PC-9 (cell line): ENCODE results near the gene FOXR1. TPM values are rescaled to one million over a fixed set of nuclear protein-coding genes. Genes with fewer than 3 reads are reported as not detected.
"Not testable (repeated sequence)": the region's sequence is repeated elsewhere in the genome, so short reads cannot be mapped to it uniquely, and the experiment has no call there.

Experiments used
- BruUV-seq: library from RNA; stranded (reverse); fragments of 400-500 nt; replicated peaks from 2 replicates; lab custom pipeline; 2021; lab: Mats Ljungman, UMichigan
- CTCF ChIA-PET: fragments of 300-600 bp; sonication (Branson Sonifier 250); formaldehyde crosslinking; loops from one replicate; lab custom pipeline; 2022; ENCODE audit warnings: antibody characterized with exemption; lab: Charles Lee
- POLR2A ChIA-PET: fragments of 300-600 bp; sonication (Branson Sonifier 250); formaldehyde crosslinking; loops from one replicate; lab custom pipeline; 2022; ENCODE audit warnings: antibody characterized with exemption; ENCODE audit not compliant: unreplicated experiment; lab: Charles Lee
- DNase-seq, 2 experiments: peaks; one replicate each; pipeline versions ENCODE4 v3.0.0 to v3.0.0-alpha.2; 2015 to 2022; ENCODE audit warnings: mixed read lengths in 1 of 2
- H2AFZ ChIP-seq: fragments of 200-600 bp; sonication (generic); 2 replicates; pipeline ENCODE4 v1.8.1; 2017; ENCODE audit warnings: antibody characterized with exemption
- H3F3A ChIP-seq: fragments of 200-600 bp; sonication (generic); 2 replicates; pipeline ENCODE4 v1.8.1; 2017; ENCODE audit warnings: antibody characterized with exemption, mild to moderate bottlenecking, low read depth; ENCODE audit not compliant: insufficient read depth
- H3K27ac ChIP-seq: fragments of 200-600 bp; sonication (generic); 2 replicates; pipeline ENCODE4 v1.6.1; 2016; ENCODE audit warnings: mixed run types
- H3K27me3 ChIP-seq: fragments of 200-600 bp; sonication (generic); 2 replicates; pipeline ENCODE4 v1.6.1; 2016; ENCODE audit warnings: low read depth, mixed run types; ENCODE audit not compliant: insufficient read depth
- H3K36me3 ChIP-seq: fragments of 200-600 bp; sonication (generic); 2 replicates; pipeline ENCODE4 v1.6.1; 2016; ENCODE audit warnings: low read depth, mixed run types
- H3K4me1 ChIP-seq: fragments of 200-600 bp; sonication (generic); replicated peaks from 2 replicates; pipeline ENCODE4 v1.6.1; 2016; ENCODE audit warnings: mixed run types; ENCODE audit not compliant: insufficient read depth
- H3K4me2 ChIP-seq: fragments of 200-600 bp; sonication (generic); 2 replicates; pipeline ENCODE4 v1.6.1; 2017; ENCODE audit warnings: mixed run types
- H3K4me3 ChIP-seq: fragments of 200-600 bp; sonication (generic); 2 replicates; pipeline ENCODE4 v1.6.1; 2016; ENCODE audit warnings: mixed run types
- H3K79me2 ChIP-seq: fragments of 200-600 bp; sonication (generic); 2 replicates; pipeline ENCODE4 v1.6.1; 2017; ENCODE audit warnings: low read depth, mixed run types
- H3K9me2 ChIP-seq: fragments of 200-600 bp; sonication (generic); 2 replicates; pipeline ENCODE4 v1.8.1; 2017; ENCODE audit warnings: mild to moderate bottlenecking; ENCODE audit not compliant: insufficient read depth
- H3K9me3 ChIP-seq: fragments of 200-600 bp; sonication (generic); 2 replicates; pipeline ENCODE4 v1.8.1; 2016; ENCODE audit warnings: low read depth; ENCODE audit not compliant: insufficient read depth
- H4K20me1 ChIP-seq: fragments of 200-600 bp; sonication (generic); 2 replicates; pipeline ENCODE4 v1.8.1; 2017; ENCODE audit not compliant: insufficient read depth
- EZH2 ChIP-seq: fragments of 200-600 bp; sonication (generic); IDR thresholded peaks from 2 replicates; pipeline ENCODE4 v1.8.0; 2017; ENCODE audit warnings: antibody characterized with exemption, low read depth
- intact Hi-C: fragments of 100-400 bp; cut with micrococcal nuclease; formaldehyde crosslinking; loops from one replicate; pipeline ENCODE4 v1.10.0; 2022; ENCODE audit not compliant: unreplicated experiment
- total RNA-seq: library from RNA; stranded (reverse); gene quantifications from 2 replicates; pipeline ENCODE4 v1.2.3, GENCODE V29; 2021
- TF ChIP-seq, protein P1 (sequence below): fragments of 200-600 bp; sonication (generic); conservative IDR thresholded peaks from 2 replicates; pipeline ENCODE4 v1.6.1; 2017; ENCODE audit warnings: mixed run types, antibody characterized with exemption, mild to moderate bottlenecking, moderate library complexity

The FOXR1 gene
- total RNA-seq, 1 experiment from 2014 or later, result not detected

- no peaks in the 10 kb centered on the region for H4K20me1 ChIP-seq
- H3K4me3 ChIP-seq, result no peak overlapping the region
- H3K9me2 ChIP-seq, result no peaks in the 10 kb centered on the region
- H3K9me3 ChIP-seq, result no peaks in the 10 kb centered on the region
- TF ChIP-seq EZH2, result no peak
- TF ChIP-seq, protein P1, sequence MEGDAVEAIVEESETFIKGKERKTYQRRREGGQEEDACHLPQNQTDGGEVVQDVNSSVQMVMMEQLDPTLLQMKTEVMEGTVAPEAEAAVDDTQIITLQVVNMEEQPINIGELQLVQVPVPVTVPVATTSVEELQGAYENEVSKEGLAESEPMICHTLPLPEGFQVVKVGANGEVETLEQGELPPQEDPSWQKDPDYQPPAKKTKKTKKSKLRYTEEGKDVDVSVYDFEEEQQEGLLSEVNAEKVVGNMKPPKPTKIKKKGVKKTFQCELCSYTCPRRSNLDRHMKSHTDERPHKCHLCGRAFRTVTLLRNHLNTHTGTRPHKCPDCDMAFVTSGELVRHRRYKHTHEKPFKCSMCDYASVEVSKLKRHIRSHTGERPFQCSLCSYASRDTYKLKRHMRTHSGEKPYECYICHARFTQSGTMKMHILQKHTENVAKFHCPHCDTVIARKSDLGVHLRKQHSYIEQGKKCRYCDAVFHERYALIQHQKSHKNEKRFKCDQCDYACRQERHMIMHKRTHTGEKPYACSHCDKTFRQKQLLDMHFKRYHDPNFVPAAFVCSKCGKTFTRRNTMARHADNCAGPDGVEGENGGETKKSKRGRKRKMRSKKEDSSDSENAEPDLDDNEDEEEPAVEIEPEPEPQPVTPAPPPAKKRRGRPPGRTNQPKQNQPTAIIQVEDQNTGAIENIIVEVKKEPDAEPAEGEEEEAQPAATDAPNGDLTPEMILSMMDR, result no peak
- POLR2A ChIA-PET, result no interaction called here
- H3K4me1 ChIP-seq, result no peaks in the 10 kb centered on the region
- BruUV-seq, result no TSS peak
- no peaks in the 10 kb centered on the region for H3F3A ChIP-seq
- H3K27me3 ChIP-seq, result no peaks in the 10 kb centered on the region
- CTCF ChIA-PET, result no interaction called here
- H3K27ac ChIP-seq, result no peak overlapping the region
- H3K79me2 ChIP-seq, result no peaks in the 10 kb centered on the region
- H3K36me3 ChIP-seq, result no peaks in the 10 kb centered on the region
- no peak overlapping the region for H3K4me2 ChIP-seq
- intact Hi-C loops, result no loop called here
- H2AFZ ChIP-seq, result no peak overlapping the region
- DNase-seq, result no peak
Observed at GRCh38 chr11:118975771-118976709, 4.5 kb downstream of the FOXR1 start.

DNA sequence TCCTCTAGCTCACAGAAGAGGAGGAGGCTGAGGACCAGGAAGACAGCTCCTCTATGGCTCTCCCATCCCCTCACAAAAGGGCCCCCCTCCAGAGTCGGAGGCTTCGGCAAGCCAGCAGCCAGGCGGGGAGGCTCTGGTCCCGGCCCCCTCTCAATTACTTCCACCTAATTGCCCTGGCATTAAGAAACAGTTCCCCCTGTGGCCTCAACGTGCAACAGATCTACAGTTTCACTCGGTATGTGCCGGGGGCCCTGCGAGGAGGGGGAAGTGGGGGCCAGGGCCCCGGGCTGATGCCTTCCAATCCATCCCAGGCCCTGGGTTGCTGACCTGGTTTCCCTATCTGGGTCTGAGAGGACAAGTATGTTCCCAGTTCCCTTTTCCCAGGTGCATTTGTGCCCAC lies 7.9 kb downstream of the FOXR1 start:
- no peaks in the 10 kb centered on the region for H3K79me2 ChIP-seq
- intact Hi-C loops, result no loop called here
- ChIA-PET CTCF (no interaction called here), POLR2A (interaction anchor here (0.6 kb wide), 1 partner anchor 244 kb away, joined by 29 read pairs; no protein-coding TSS in a partner anchor)
- H3K4me1 ChIP-seq, result no peaks in the 10 kb centered on the region
- H3K4me2 ChIP-seq, result no peak overlapping the region
- H3K27me3 ChIP-seq, result no peaks in the 10 kb centered on the region
- no TSS peak for BruUV-seq
- no peaks in the 10 kb centered on the region for H3F3A ChIP-seq
- no peak for DNase-seq
- no peaks in the 10 kb centered on the region for H4K20me1 ChIP-seq
- H3K27ac ChIP-seq, result no peak overlapping the region
- H3K4me3 ChIP-seq, result no peak overlapping the region
- H3K9me3 ChIP-seq, result no peaks in the 10 kb centered on the region
- no peaks in the 10 kb centered on the region for H3K36me3 ChIP-seq
- H3K9me2 ChIP-seq, result no peaks in the 10 kb centered on the region
- no peak overlapping the region for H2AFZ ChIP-seq
- TF ChIP-seq EZH2, result no peak
- TF ChIP-seq, protein P1, result no peak

DNA sequence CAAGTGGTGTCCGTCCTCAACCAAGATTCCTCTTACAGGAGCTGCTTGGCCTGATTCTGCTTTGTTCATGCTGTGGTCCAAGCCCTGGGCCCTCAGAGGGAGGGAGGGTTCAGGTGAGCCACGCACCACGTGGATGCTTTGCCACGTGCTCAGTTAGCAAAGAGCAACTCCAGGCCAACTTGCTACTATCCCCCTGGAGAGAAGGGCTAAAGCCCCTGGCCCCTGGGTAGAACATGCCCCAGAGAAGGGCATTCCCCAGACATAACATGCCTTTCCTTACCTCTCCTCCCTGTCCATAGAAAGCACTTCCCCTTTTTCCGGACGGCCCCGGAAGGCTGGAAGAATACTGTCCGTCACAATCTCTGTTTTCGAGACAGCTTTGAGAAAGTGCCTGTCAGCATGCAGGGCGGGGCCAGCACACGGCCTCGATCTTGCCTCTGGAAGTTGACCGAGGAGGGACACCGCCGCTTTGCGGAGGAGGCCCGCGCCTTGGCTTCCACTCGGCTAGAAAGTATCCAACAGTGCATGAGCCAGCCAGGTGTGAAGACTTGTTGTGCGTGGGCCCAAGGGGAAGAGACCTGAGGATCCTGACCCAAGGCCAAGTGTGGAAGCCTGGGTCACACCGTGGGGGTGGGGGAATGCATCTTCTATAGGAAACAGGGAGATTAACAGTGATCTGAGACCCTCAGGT lies 8.8 kb downstream of the FOXR1 start:
- DNase-seq, result no peak
- Histone ChIP-seq H3K9me2 (no peaks in the 10 kb centered on the region), H3K27me3 (no peaks in the 10 kb centered on the region), H3K27ac (no peak overlapping the region), H3K79me2 (no peaks in the 10 kb centered on the region), H3K4me3 (no peak overlapping the region), H4K20me1 (no peaks in the 10 kb centered on the region), H3K36me3 (no peaks in the 10 kb centered on the region), H2AFZ (no peak overlapping the region), H3F3A (no peaks in the 10 kb centered on the region), H3K9me3 (no peaks in the 10 kb centered on the region), H3K4me2 (no peak overlapping the region), H3K4me1 (no peaks in the 10 kb centered on the region)
- POLR2A ChIA-PET, result interaction anchor here (0.6 kb wide), 1 partner anchor 245 kb away, joined by 29 read pairs; no protein-coding TSS in a partner anchor
- no TSS peak for BruUV-seq
- intact Hi-C loops, result no loop called here
- TF ChIP-seq, protein P1, result no peak
- TF ChIP-seq EZH2, result no peak
- CTCF ChIA-PET, result no interaction called here

DNA sequence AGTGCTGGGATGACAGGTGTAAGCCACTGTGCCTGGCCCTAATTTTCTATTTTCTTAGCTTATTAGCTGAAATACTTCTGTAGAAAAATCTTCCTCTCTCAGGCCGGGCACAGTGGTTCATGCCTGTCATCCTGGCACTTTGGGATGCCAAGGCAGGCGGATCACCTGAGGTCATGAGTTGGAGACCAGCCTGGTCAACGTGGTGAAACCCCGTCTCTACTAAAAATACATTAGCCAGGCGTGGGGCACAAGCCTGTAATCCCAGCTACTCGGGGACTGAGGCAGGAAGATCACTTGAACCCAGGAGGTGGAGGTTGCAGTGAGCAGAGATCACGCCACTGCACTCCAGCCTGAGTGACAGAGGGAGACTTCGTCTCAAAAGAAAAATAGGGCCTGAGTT lies 12.8 kb downstream of the FOXR1 start:
- H3K4me1 ChIP-seq, H2AFZ ChIP-seq, H3K9me2 ChIP-seq, H3K9me3 ChIP-seq, H3K4me3 ChIP-seq, BruUV-seq, CTCF ChIA-PET, H3K27ac ChIP-seq, H3K4me2 ChIP-seq, H4K20me1 ChIP-seq, H3K36me3 ChIP-seq, H3K27me3 ChIP-seq, intact Hi-C loops, H3K79me2 ChIP-seq, DNase-seq: not testable (repeated sequence)
- H3F3A ChIP-seq, result peaks cover 17% of the 10 kb centered on the region
- POLR2A ChIA-PET, result interaction anchor here (0.5 to 0.6 kb wide), 2 partner anchors 30 to 333 kb away, joined by 6 to 14 read pairs; no protein-coding TSS in a partner anchor
